HG02678 (cell line): Measurements from ENCODE around the gene KCNQ1OT1.

Experiments used
- ATAC-seq: cut with Tn5 transposase; IDR thresholded peaks from one replicate; pipeline ENCODE4 v1.9.1; 2021; ENCODE audit warnings: mild to moderate bottlenecking, moderate library complexity; ENCODE audit not compliant: unreplicated experiment

Gene KCNQ1OT1

GRCh38 chr11:2574043-2574552, 125.7 kb downstream of the KCNQ1OT1 start:
- no peak for ATAC-seq

GRCh38 chr11:2573240-2574042, 126.4 kb downstream of the KCNQ1OT1 start:
- ATAC-seq = no peak

GRCh38 chr11:2572491-2573239, 127.1 kb downstream of the KCNQ1OT1 start:
- no peak for ATAC-seq

GRCh38 chr11:2571598-2572281, 128.1 kb downstream of the KCNQ1OT1 start:
- ATAC-seq = no peak

- no peak for ATAC-seq
These were observed 128.8 kb downstream of the KCNQ1OT1 start for GRCh38 chr11:2570841-2571597.

GRCh38 chr11:2570211-2570811, 129.5 kb downstream of the KCNQ1OT1 start:
- no peak for ATAC-seq

- no peak for ATAC-seq
These were observed 130.0 kb downstream of the KCNQ1OT1 start for GRCh38 chr11:2569731-2570210.

- ATAC-seq = no peak
These were observed 130.5 kb downstream of the KCNQ1OT1 start for GRCh38 chr11:2569321-2569721.

GRCh38 chr11:2567026-2567671, 132.6 kb downstream of the KCNQ1OT1 start:
- ATAC-seq = no peak

- ATAC-seq = no peak
These were observed 133.4 kb downstream of the KCNQ1OT1 start for GRCh38 chr11:2566223-2567025.

GRCh38 chr11:2565447-2566222, 134.2 kb downstream of the KCNQ1OT1 start:
- no peak for ATAC-seq

GRCh38 chr11:2564588-2565425, 135.0 kb downstream of the KCNQ1OT1 start:
- no peak for ATAC-seq

GRCh38 chr11:2564008-2564530, 135.7 kb downstream of the KCNQ1OT1 start:
- no peak for ATAC-seq

- ATAC-seq = no peak
These were observed 136.4 kb downstream of the KCNQ1OT1 start for GRCh38 chr11:2563213-2564007.

- ATAC-seq = no peak
These were observed 136.9 kb downstream of the KCNQ1OT1 start for GRCh38 chr11:2562890-2563212.
